Stimulated activated CD4-positive, alpha-beta T cell treated with anti-CD3 and anti-CD28 coated beads, Interleukin-2, amount 100 ng/mL, for 4 hours (primary cell): ENCODE data around the gene MGMT.

Experiments used
- DNase-seq: peaks from one replicate; pipeline ENCODE4 v3.0.0-alpha.2; 2020; ENCODE audit warnings: low read depth

Gene MGMT

DNA sequence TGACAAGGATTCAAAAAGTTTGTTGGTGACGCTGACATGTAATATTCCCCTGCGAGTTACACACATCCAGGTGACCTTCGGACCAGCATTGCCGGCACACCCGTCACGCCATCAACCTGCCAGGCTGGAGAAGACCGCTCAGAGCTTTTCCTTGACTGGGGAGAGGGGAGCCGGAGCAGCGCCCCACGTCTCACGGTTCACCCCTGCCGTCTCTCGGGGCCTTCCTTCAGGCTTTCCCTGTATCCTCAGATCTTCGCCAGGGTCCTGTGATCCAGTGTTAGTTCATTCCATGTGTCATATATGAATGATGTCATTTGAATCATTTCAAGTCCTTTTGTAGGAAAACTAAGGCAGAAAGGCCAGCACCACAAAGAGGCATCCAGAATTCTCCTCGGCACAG is 127.8 kb downstream of the MGMT start:
- DNase-seq = no peak

- no peak for DNase-seq
Measured at GRCh38 chr10:129598413-129598812, 131.4 kb downstream of the MGMT start.

DNA sequence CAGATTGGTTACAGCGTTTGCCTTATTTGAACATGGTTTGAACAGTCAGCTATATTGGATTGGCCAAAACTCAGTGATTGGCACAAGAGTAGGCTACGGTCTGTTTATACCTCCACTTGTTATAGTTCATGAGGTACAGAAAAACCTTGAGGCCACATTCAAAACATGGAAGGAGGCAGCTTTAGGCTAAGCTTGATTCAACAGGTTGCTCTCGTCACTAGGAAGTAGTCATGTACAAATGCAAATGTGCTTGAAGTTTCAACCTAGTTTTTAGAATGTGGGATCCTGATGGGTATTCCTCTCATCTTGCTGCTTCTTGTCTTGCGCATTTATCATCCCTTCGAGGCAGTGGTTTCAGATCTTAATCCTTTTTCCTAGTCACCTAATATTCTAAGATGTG is 132.1 kb downstream of the MGMT start:
- no peak for DNase-seq

- no peak for DNase-seq
Measured at GRCh38 chr10:129601737-129602136, 134.7 kb downstream of the MGMT start.

GRCh38 chr10:129602938-129603535 is 136.0 kb downstream of the MGMT start:
- DNase-seq = no peak

- no peak for DNase-seq
Measured at GRCh38 chr10:129604333-129605032, 137.4 kb downstream of the MGMT start.

DNA sequence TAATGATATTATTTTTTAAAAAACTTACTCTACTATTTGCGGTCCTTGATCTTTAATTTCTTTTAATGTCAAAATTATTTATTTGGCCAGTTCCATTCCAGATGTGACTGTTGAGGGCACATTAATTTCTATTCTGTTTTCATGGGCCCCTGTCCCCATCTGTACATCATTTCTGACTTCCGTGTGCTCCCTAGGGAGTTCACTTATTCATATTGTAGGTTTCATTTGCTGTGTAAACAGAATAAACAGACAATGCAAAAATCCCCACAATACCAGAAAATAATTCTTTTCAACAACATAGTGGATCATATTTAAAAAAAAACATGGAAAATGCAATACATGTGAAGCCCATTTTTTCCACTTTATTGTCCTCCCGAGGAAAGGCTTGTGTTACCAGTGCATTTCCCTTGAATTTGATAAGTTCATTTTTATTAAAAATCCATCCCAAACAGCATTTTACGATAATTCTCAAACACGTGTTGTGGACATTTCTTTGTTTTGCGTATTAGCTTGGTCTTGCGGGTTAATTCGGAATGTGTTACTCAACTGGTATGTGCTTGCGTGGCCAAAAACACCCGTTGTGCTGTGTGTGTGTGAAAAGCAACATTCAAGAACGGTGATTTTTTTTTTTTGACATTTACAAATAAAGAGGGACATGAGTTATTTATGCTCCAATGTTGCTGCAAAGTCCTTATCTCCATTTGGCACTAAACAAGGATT is 138.4 kb downstream of the MGMT start:
- no peak for DNase-seq

- no peak for DNase-seq
Measured at GRCh38 chr10:129605986-129606518, 139.0 kb downstream of the MGMT start.

DNA sequence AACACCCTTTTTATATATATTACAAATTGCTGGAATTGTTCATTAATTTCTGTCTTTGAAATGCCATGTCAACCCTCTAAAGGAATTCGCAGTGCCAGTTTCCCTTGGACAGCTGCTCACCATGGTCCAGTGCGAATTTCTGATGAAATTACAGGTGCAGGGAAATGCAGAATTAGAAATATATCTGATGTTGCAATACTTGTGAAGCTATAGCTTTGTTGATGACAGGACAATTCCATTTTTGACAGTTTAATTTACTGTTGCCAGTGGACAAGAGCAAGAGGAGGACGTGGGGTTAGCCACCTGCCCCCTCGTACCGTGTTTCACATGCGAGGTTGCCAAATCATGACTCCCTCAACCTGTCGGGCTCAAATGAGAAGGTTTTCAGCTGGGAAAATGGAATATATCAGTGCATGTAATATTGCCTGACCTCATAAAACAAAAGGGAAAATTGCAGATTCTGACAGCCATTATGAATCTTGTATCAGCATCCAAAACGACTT is 140.6 kb downstream of the MGMT start:
- DNase-seq = no peak

DNA sequence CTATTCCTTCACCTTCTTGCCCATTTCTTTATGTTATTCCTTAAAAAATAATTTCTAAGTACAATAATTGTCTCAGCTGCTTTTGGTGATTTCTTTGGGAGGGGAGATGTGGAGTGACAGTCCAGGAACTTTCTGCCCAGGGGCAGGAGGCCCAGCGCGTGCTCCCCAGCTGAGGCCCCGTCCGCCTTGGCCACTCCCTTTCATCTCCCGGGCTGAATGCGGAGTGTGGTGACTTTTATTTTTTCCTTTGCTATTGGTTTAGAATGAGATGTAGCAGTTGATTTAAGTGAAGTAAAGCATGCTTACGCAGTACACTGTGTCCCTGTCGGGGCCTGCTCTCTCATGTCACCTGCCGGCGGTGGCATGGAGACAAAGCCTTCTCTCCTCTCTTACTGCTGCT is 141.6 kb downstream of the MGMT start:
- DNase-seq = no peak

- no peak for DNase-seq
Measured at GRCh38 chr10:129609551-129609950, 142.5 kb downstream of the MGMT start.

DNA sequence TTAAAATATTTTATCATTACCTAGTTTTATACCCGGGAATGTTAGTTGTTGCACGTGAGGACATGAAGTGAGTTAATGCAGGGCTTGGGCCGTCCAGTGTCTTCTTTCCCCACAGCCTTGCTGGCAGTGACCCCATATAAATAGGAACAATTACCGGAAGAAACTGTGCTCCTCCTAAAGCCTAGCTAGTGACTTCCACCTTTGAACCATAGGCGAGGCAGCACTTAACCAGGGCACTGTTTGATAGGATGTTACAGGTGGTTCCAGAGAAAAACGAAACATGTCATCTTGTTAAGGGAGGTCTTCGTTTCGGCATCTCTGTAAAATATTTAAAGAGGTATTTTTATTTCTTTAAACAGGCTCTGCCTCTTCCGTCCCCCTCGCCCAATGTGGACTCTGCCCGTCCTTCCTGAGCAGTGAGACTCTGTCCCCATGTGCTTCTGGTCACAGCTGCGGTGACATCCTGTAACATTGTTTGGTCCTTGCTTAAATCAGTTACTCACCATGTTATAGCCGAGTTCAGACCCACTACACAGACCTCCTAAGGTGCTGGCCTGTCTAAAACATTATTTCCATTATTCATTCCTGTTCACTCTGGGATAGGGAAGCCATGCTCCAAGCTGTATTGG is 145.6 kb downstream of the MGMT start:
- no peak for DNase-seq

DNA sequence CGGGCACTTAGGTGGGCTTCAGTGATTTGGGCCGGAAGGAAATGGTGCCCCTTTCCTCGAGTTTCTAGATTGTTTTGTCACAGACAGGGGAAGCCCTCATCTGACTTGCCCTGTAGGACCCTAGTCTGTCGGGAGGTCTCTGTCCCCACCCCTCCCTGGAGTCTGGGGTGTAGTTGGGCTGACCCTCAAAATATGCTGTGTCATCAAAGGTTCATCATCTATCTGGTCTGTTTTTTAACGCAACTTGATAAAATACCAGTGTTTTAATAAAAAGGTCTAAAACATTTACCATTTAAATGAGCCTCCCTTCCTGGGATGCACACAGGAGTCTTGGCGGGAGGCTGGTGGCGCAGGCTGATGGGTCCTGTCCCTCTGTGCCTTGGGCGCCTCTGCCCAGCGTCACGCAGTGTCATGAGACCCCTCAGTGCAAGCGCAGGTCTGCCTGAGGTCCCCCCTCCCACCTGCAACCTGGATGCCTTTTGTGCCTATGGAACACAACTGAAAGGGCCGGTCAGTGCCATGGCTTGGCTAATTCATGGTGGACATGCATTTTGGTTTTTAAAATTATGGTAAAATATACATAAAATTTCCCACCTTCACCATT is 146.4 kb downstream of the MGMT start:
- DNase-seq = no peak

- no peak for DNase-seq
Measured at GRCh38 chr10:129614341-129614740, 147.3 kb downstream of the MGMT start.

GRCh38 chr10:129615381-129615780 is 148.3 kb downstream of the MGMT start:
- DNase-seq = no peak

GRCh38 chr10:129615921-129616525 is 149.0 kb downstream of the MGMT start:
- no peak for DNase-seq

GRCh38 chr10:129617768-129618167 is 150.7 kb downstream of the MGMT start:
- DNase-seq = no peak

GRCh38 chr10:129621062-129621461 is 154.0 kb downstream of the MGMT start:
- no peak for DNase-seq

DNA sequence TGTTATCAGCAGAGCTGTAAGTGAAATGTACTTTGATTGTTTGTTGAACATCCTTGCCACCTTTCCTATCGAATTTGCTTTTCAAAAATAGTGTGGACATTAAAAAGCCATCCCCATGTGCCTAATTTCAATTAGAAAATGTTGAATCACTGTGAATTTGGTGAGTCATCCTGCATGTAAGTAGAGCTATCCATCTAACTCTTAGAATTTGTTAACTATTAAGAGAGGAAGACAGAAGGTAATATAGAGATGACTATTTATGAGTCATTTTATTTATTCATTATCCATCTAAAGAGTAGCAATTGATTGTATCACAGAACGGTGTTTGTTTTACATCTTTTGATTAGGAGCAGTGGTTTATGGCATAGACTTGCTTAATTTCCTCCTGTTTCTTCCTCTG is 154.7 kb downstream of the MGMT start:
- DNase-seq = no peak

DNA sequence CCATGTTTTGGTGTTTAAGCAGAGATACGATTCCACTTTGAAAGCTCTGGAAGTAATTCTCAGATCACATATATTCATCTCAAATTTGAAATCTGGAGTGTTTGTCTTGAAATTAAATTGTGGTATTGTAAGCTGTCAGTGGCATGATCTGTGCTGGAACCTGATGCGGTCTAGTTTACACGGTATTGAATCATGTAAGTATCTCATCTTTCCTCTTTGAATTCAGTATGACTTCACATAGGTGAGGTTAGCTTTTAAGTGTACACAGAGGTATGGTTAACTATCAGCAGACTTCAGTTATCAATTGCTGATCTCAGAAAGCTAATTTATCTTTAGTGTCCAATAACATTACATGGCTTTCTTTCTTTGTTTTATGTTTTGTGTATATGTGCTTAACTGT is 155.2 kb downstream of the MGMT start:
- no peak for DNase-seq

- no peak for DNase-seq
Measured at GRCh38 chr10:129622736-129623135, 155.7 kb downstream of the MGMT start.

DNA sequence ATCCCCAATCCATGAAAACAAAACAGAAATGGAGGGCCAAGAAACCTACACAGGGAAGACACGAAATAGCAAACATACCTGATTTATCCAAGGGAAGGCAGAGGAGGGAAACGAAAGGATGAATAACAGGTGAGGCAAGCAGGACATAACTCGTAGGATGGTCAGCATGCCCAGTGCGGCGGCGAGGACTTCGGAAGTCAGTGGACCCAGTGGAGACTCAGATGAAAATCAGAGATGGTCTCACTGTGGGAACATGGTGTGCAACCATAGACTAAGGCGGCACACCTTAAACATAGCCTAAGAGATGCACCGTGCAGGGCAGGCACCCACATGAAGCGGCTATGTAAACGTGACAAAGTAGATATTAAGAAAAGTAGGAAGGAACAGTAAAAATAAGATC is 157.5 kb downstream of the MGMT start:
- no peak for DNase-seq
